IMR-90 (cell line): Measurements from ENCODE around the gene ZRANB3. TPM values are rescaled to one million over a fixed set of nuclear protein-coding genes. Genes with fewer than 3 reads are reported as not detected.

Experiments
- ATAC-seq: fragments of 200-7000 bp; cut with Tn5 transposase; 2 replicates; pipeline ENCODE4 v1.9.1; 2020; ENCODE audit warnings: low read depth, mild to moderate bottlenecking, moderate library complexity
- BruUV-seq: library from RNA; stranded (reverse); fragments of 400-500 nt; replicated peaks from 2 replicates; lab custom pipeline; 2021; lab: Mats Ljungman, UMichigan
- CTCF ChIA-PET: fragments of 300-600 bp; formaldehyde crosslinking; extraction: SDS; loops from one replicate; lab custom pipeline; 2021; ENCODE audit warnings: antibody characterized with exemption; lab: Yijun Ruan, JAX
- POLR2A ChIA-PET: fragments of 300-600 bp; sonication (Branson Sonifier 250); formaldehyde crosslinking; loops from one replicate; lab custom pipeline; 2022; ENCODE audit warnings: antibody characterized with exemption; ENCODE audit not compliant: unreplicated experiment; lab: Charles Lee
- DNase-seq: peaks from one replicate; pipeline ENCODE4 v3.0.0; 2013
- H2AFZ ChIP-seq: replicated peaks from 2 replicates; pipeline ENCODE3; 2013; ENCODE audit warnings: low read length, mild to moderate bottlenecking; ENCODE audit not compliant: poor library complexity
- H2AK5ac ChIP-seq: 2 replicates; pipeline ENCODE4 v1.6.1; 2013; ENCODE audit warnings: low read depth, low read length, inconsistent platforms
- H2AK9ac ChIP-seq: replicated peaks from 2 replicates; pipeline ENCODE3; 2013; ENCODE audit warnings: mild to moderate bottlenecking, low read depth, low read length, moderate library complexity; ENCODE audit not compliant: poor library complexity
- H2BK120ac ChIP-seq: 2 replicates; pipeline ENCODE4 v1.6.1; 2013; ENCODE audit warnings: low read depth, low read length, inconsistent platforms
- H2BK15ac ChIP-seq: 3 replicates; pipeline ENCODE4 v1.6.1; 2013; ENCODE audit warnings: low read depth, low read length, inconsistent platforms
- H2BK20ac ChIP-seq: 2 replicates; pipeline ENCODE4 v1.6.1; 2013; ENCODE audit warnings: low read depth, mild to moderate bottlenecking, inconsistent platforms, low read length, moderate library complexity
- H2BK5ac ChIP-seq: 2 replicates; pipeline ENCODE4 v1.6.1; 2013; ENCODE audit warnings: mild to moderate bottlenecking, low read depth, low read length, inconsistent platforms; ENCODE audit not compliant: poor library complexity, severe bottlenecking
- H3K14ac ChIP-seq: replicated peaks from 2 replicates; pipeline ENCODE4 v1.6.1; 2013; ENCODE audit warnings: low read depth, low read length, inconsistent platforms
- H3K18ac ChIP-seq: 2 replicates; pipeline ENCODE4 v1.6.1; 2013; ENCODE audit warnings: low read depth, low read length, control low read depth
- H3K23ac ChIP-seq: 2 replicates; pipeline ENCODE4 v1.6.1; 2013; ENCODE audit warnings: low read depth, low read length, inconsistent platforms
- H3K27ac ChIP-seq: 2 replicates; pipeline ENCODE4 v1.5.1; 2013; ENCODE audit warnings: mild to moderate bottlenecking, control low read depth, low read length; ENCODE audit not compliant: insufficient read depth
- H3K27me3 ChIP-seq: 2 replicates; pipeline ENCODE4 v1.6.1; 2013; ENCODE audit warnings: low read length; ENCODE audit not compliant: control insufficient read depth, insufficient read depth
- H3K36me3 ChIP-seq: 2 replicates; pipeline ENCODE4 v1.6.1; 2013; ENCODE audit warnings: low read length, mixed read lengths; ENCODE audit not compliant: control insufficient read depth, insufficient read depth
- H3K4ac ChIP-seq: 2 replicates; pipeline ENCODE4 v1.6.1; 2013; ENCODE audit warnings: low read depth, low read length, inconsistent platforms
- H3K4me1 ChIP-seq: 2 replicates; pipeline ENCODE4 v1.6.1; 2013; ENCODE audit warnings: low read length, mixed read lengths; ENCODE audit not compliant: control insufficient read depth, insufficient read depth
- H3K4me2 ChIP-seq: 2 replicates; pipeline ENCODE4 v1.6.1; 2013; ENCODE audit warnings: low read depth, mild to moderate bottlenecking, control low read depth, low read length, moderate library complexity
- H3K4me3 ChIP-seq: 2 replicates; pipeline ENCODE4 v1.5.1; 2013; ENCODE audit warnings: low read depth, mild to moderate bottlenecking, control low read depth, low read length, moderate library complexity; ENCODE audit not compliant: insufficient read depth
- H3K56ac ChIP-seq: 2 replicates; pipeline ENCODE4 v1.6.1; 2013; ENCODE audit warnings: low read length, inconsistent platforms; ENCODE audit not compliant: insufficient read depth; ENCODE audit errors: extremely low read depth
- H3K79me1 ChIP-seq, 2 experiments: 2 replicates each; pipeline ENCODE4 v1.6.1; 2013; ENCODE audit warnings: low read length in 2 of 2, inconsistent platforms in 1 of 2, low read depth in 1 of 2
- H3K9ac ChIP-seq: 2 replicates; pipeline ENCODE4 v1.6.1; 2013; ENCODE audit warnings: low read depth, low read length, control low read depth
- H3K9me1 ChIP-seq: 2 replicates; pipeline ENCODE4 v1.6.1; 2013; ENCODE audit warnings: low read length, inconsistent platforms; ENCODE audit not compliant: insufficient read depth
- H3K9me3 ChIP-seq: 2 replicates; pipeline ENCODE4 v1.6.1; 2013; ENCODE audit warnings: low read length; ENCODE audit not compliant: control insufficient read depth, insufficient read depth
- H4K20me1 ChIP-seq: 2 replicates; pipeline ENCODE4 v1.6.1; 2013; ENCODE audit warnings: low read length, inconsistent platforms; ENCODE audit not compliant: insufficient read depth
- H4K5ac ChIP-seq: 2 replicates; pipeline ENCODE4 v1.6.1; 2013; ENCODE audit warnings: mild to moderate bottlenecking, low read depth, low read length, control low read depth
- H4K8ac ChIP-seq, 2 experiments: 2 replicates each; pipeline ENCODE4 v1.6.1; 2013; ENCODE audit warnings: low read depth in 2 of 2, low read length in 2 of 2, control low read depth in 1 of 2, inconsistent platforms in 1 of 2
- H4K91ac ChIP-seq: 2 replicates; pipeline ENCODE4 v1.6.1; 2013; ENCODE audit warnings: low read depth, low read length, inconsistent platforms; ENCODE audit not compliant: insufficient read depth
- MAFK ChIP-seq: IDR thresholded peaks from 2 replicates; pipeline ENCODE4 v1.6.1; 2012; ENCODE audit warnings: low read depth, low read length, improper control_type of control experiment
- RFX5 ChIP-seq: IDR thresholded peaks from 2 replicates; pipeline ENCODE4 v1.8.0; 2012; ENCODE audit warnings: low read depth, mild to moderate bottlenecking, low read length, moderate library complexity
- WGBS, 2 experiments: methylation state at CpG; one replicate each; pipeline versions ENCODE4 v1.1.5 to v1.1.7; 2013; ENCODE audit warnings: missing lambda C conversion rate in 2 of 2; ENCODE audit not compliant: insufficient read length in 1 of 2; ENCODE audit errors: extremely low coverage in 2 of 2; 5-methylcytosine and 5-hydroxymethylcytosine counted together
- dilution Hi-C: fragments of 300-500 bp; cut with HindIII; formaldehyde crosslinking; loops from one replicate; pipeline ENCODE4 v1.14.3; 2018; ENCODE audit warnings: low sequenced_read_pairs; ENCODE audit not compliant: unreplicated experiment
- in situ Hi-C: fragments of 300-500 bp; cut with MboI; formaldehyde crosslinking; loops from 3 replicates; pipeline ENCODE4 v1.14.3; 2019; ENCODE audit warnings: low sequenced_read_pairs, inconsistent platforms, mixed read lengths
- intact Hi-C: fragments of 100-400 bp; cut with micrococcal nuclease; formaldehyde crosslinking; loops from 2 replicates; pipeline ENCODE4 v1.10.0; 2022
- polyA plus RNA-seq, 3 experiments: library from polyadenylated mRNA; depleted of rRNA; stranded (reverse); fragments of >200 nt; gene quantifications; 2 replicates each; pipeline ENCODE4 v1.2.3, GENCODE V29; 2012; ENCODE audit warnings: low replicate concordance in 1 of 3
- total RNA-seq: library from RNA; depleted of rRNA; stranded (reverse); fragments of >200 nt; gene quantifications from 2 replicates; pipeline ENCODE4 v1.2.3, GENCODE V29; 2012

Gene ZRANB3
- total and polyA plus RNA-seq, 2 of the 4 experiments (the other 2 are of a cell fraction): 3.4 to 9.3 TPM

DNA sequence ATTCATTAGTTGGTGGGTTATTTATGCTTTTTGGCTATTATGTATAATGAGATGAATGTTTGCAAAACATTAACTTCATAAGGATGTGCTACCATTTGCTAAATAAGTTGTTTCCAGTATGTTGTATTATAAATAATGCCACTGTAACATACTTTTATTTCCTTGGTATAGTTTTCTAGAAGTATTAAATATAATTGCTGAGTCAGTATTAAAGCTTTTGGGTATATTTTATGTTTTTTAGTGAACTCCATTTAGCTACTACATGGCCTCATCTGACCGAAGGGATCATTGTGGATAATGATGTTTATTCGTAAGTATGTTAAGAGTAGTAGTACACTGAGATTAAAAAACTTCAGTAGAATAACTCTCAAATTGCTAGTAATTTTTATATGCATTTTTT lies 405.1 kb downstream of the ZRANB3 start:
- H3K79me1 ChIP-seq: peaks cover 0 to 4% of the 10 kb centered on the region in 2 experiments; a peak in 3 of 4 replicates
- no peak overlapping the region for H2BK120ac ChIP-seq
- H3K9me3 ChIP-seq: no peaks in the 10 kb centered on the region
- TF ChIP-seq MAFK (peak; percentile 95), RFX5 (no peak)
- DNase-seq (no peak), ATAC-seq (no peak)
- peaks cover 2% of the 10 kb centered on the region; the same call in 1 of the 2 replicates for H3K4me1 ChIP-seq
- no peak overlapping the region for H3K18ac ChIP-seq
- no peak overlapping the region for H3K4me3 ChIP-seq
- H3K14ac ChIP-seq: no peak overlapping the region
- H3K4ac ChIP-seq: no peak overlapping the region
- no peak overlapping the region for H2BK20ac ChIP-seq
- H2AK9ac ChIP-seq: no peak overlapping the region
- no peak overlapping the region for H3K9ac ChIP-seq
- H2AK5ac ChIP-seq: no peak overlapping the region
- ChIA-PET POLR2A (no interaction called here), CTCF (no interaction called here)
- peaks cover 15% of the 10 kb centered on the region for H3K36me3 ChIP-seq
- no peak overlapping the region for H2BK5ac ChIP-seq
- no peak overlapping the region for H4K8ac ChIP-seq
- no CpG with 5 or more reads among the region's 2 CpGs for WGBS, 2 experiments
- BruUV-seq: no TSS peak
- intact Hi-C loops (no loop called here), dilution Hi-C loops (no loop called here), in situ Hi-C loops (no loop called here)
- H3K56ac ChIP-seq: no peak overlapping the region
- no peak overlapping the region for H3K27ac ChIP-seq
- H3K27me3 ChIP-seq: no peaks in the 10 kb centered on the region
- no peak overlapping the region for H3K4me2 ChIP-seq
- no peak overlapping the region for H2AFZ ChIP-seq
- peaks cover 4% of the 10 kb centered on the region for H3K9me1 ChIP-seq
- H2BK15ac ChIP-seq: no peak overlapping the region
- no peak overlapping the region for H4K91ac ChIP-seq
- no peak overlapping the region for H3K23ac ChIP-seq
- H4K5ac ChIP-seq: no peak overlapping the region
- no peaks in the 10 kb centered on the region for H4K20me1 ChIP-seq
